OCI-LY3 (cell line): ENCODE measurements around the gene PSMC5.
"Not testable (repeated sequence)": the region's sequence is repeated elsewhere in the genome, so short reads cannot be mapped to it uniquely, and the experiment has no call there.

Experiments
- EZH2phosphoT487 ChIP-seq: fragments of 200-600 bp; shearing (Covaris generic); IDR thresholded peaks from 2 replicates; pipeline ENCODE4 v1.6.1; 2018; ENCODE audit warnings: antibody characterized with exemption, mixed run types, low read depth
- TF ChIP-seq, protein P1 (sequence below): fragments of 200-600, 300-600 bp; sonication (generic); IDR thresholded peaks from 2 replicates; pipeline ENCODE4 v1.5.1; 2014; ENCODE audit warnings: antibody characterized with exemption, low read length, low read depth

DNA sequence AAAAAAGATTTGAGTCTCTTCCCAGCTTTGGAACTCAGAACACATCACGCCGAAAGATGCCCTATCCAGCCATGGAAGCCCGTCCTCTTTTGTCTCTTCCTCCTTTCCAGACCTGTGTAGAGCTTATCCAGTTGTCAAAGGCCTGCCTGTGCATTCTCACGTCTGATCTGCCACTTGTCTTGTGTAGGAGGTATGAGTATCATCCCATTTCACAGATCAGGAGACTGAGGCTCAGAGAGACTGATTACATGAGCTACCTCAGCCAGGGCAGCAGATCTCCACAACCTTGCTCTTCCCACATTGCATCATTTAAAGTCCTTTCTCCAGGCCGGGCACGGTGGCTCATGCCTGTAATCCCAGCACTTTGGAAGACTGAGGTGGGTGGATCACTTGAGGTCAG, 47.5 kb downstream of the PSMC5 start:
- not testable (repeated sequence) for TF ChIP-seq EZH2phosphoT487
- TF ChIP-seq, protein P1, sequence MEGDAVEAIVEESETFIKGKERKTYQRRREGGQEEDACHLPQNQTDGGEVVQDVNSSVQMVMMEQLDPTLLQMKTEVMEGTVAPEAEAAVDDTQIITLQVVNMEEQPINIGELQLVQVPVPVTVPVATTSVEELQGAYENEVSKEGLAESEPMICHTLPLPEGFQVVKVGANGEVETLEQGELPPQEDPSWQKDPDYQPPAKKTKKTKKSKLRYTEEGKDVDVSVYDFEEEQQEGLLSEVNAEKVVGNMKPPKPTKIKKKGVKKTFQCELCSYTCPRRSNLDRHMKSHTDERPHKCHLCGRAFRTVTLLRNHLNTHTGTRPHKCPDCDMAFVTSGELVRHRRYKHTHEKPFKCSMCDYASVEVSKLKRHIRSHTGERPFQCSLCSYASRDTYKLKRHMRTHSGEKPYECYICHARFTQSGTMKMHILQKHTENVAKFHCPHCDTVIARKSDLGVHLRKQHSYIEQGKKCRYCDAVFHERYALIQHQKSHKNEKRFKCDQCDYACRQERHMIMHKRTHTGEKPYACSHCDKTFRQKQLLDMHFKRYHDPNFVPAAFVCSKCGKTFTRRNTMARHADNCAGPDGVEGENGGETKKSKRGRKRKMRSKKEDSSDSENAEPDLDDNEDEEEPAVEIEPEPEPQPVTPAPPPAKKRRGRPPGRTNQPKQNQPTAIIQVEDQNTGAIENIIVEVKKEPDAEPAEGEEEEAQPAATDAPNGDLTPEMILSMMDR = not testable (repeated sequence)
